AG04449 (cell line): ENCODE data around the gene B3GALT5.
"Not testable (repeated sequence)": the region's sequence is repeated elsewhere in the genome, so short reads cannot be mapped to it uniquely, and the experiment has no call there.

Source experiments
- CTCF ChIA-PET: fragments of 350-600 bp; formaldehyde crosslinking; extraction: SDS; loops from one replicate; lab custom pipeline; 2021; ENCODE audit warnings: antibody characterized with exemption; lab: Yijun Ruan, JAX
- POLR2A ChIA-PET: fragments of 400-600, 350-600 bp; formaldehyde crosslinking; extraction: SDS; loops from one replicate; lab custom pipeline; 2020; ENCODE audit warnings: antibody characterized with exemption, inconsistent platforms; lab: Yijun Ruan, JAX
- DNase-seq: peaks from one replicate; pipeline ENCODE4 v3.0.0-alpha.2; 2010; ENCODE audit warnings: low read depth, low spot score
- H3K4me3 ChIP-seq: 2 replicates; pipeline ENCODE4 v1.5.1; 2011; ENCODE audit warnings: low read depth, mild to moderate bottlenecking, control low read depth, low read length
- CTCF ChIP-seq: IDR thresholded peaks from one replicate; pipeline ENCODE4 v1.5.1; 2011; ENCODE audit warnings: mild to moderate bottlenecking, moderate library complexity, low read length, control low read depth, inconsistent platforms; ENCODE audit not compliant: insufficient read depth; ENCODE audit errors: missing control alignments

The B3GALT5 gene

GRCh38 chr21:39576518-39577128 is 36.1 kb upstream of the B3GALT5 start:
- POLR2A ChIA-PET, result interaction anchor here (0.6 kb wide), 1 partner anchor 41 kb away, joined by 3 read pairs; no protein-coding TSS in a partner anchor
- TF ChIP-seq CTCF, result no peak
- CTCF ChIA-PET, result interaction anchor here (1.5 kb wide), 1 partner anchor 9 kb away, joined by 3 read pairs; no protein-coding TSS in a partner anchor
- DNase-seq, result no peak
- H3K4me3 ChIP-seq, result no peak overlapping the region

- ChIA-PET CTCF (no interaction called here), POLR2A (no interaction called here)
- no peak for TF ChIP-seq CTCF
- DNase-seq, result no peak
- H3K4me3 ChIP-seq, result no peak overlapping the region
Measured at GRCh38 chr21:39579734-39580332, 32.9 kb upstream of the B3GALT5 start.

- no peak for TF ChIP-seq CTCF
- no peak overlapping the region for H3K4me3 ChIP-seq
- ChIA-PET CTCF (interaction anchor here (0.6 kb wide), 1 partner anchor 163 kb away, joined by 3 read pairs; no protein-coding TSS in a partner anchor), POLR2A (no interaction called here)
- no peak for DNase-seq
Measured at GRCh38 chr21:39580744-39581143, 32.0 kb upstream of the B3GALT5 start.

- ChIA-PET CTCF (interaction anchor here (0.6 kb wide), 1 partner anchor 163 kb away, joined by 3 read pairs; no protein-coding TSS in a partner anchor), POLR2A (no interaction called here)
- no peak overlapping the region for H3K4me3 ChIP-seq
- TF ChIP-seq CTCF, result no peak
- DNase-seq, result no peak
Measured at GRCh38 chr21:39581414-39581813, 31.3 kb upstream of the B3GALT5 start.

- no peak overlapping the region for H3K4me3 ChIP-seq
- TF ChIP-seq CTCF, result no peak
- ChIA-PET CTCF (no interaction called here), POLR2A (no interaction called here)
- no peak for DNase-seq
Measured at GRCh38 chr21:39582749-39583148, 30.0 kb upstream of the B3GALT5 start.

- H3K4me3 ChIP-seq, POLR2A ChIA-PET, CTCF ChIA-PET, DNase-seq: not testable (repeated sequence)
Measured at GRCh38 chr21:39583586-39583985, 29.2 kb upstream of the B3GALT5 start.
